CD4-positive, CD25-positive, alpha-beta regulatory T cell (primary cell): ENCODE results near the gene CA7. TPM values are rescaled to one million over a fixed set of nuclear protein-coding genes. Genes with fewer than 3 reads are reported as not detected.
A peak's percentile ranks its signal among the peaks of the same experiment; 100 is the strongest.

Experiments
- ATAC-seq, 2 donors: fragments of 150-1000 bp; cut with Tn5 transposase; one replicate each; pipeline ENCODE4 v1.10.0; 2021; ENCODE audit warnings: low read depth in 2 of 2, moderate number of reproducible peaks in 2 of 2, moderate library complexity in 1 of 2
- DNase-seq, 3 donors: peaks; one replicate each; pipeline versions ENCODE4 v3.0.0 to v3.0.0-alpha.2; 2012 to 2022; ENCODE audit warnings: mixed read lengths in 1 of 3
- H3K27ac ChIP-seq: one replicate; pipeline ENCODE4 v1.7.0; 2013; ENCODE audit warnings: mild to moderate bottlenecking, low read length; ENCODE audit not compliant: insufficient read depth, poor library complexity, severe bottlenecking
- H3K27me3 ChIP-seq: one replicate; pipeline ENCODE4 v1.7.0; 2013; ENCODE audit warnings: low read length; ENCODE audit not compliant: control insufficient read depth, insufficient read depth
- H3K36me3 ChIP-seq: one replicate; pipeline ENCODE4 v1.7.0; 2013; ENCODE audit warnings: mild to moderate bottlenecking, low read length, moderate library complexity; ENCODE audit not compliant: control insufficient read depth, insufficient read depth
- H3K4me1 ChIP-seq: 2 replicates; pipeline ENCODE4 v1.7.0; 2013; ENCODE audit warnings: mild to moderate bottlenecking, low read length; ENCODE audit not compliant: insufficient read depth, control insufficient read depth, poor library complexity, severe bottlenecking
- H3K4me3 ChIP-seq: one replicate; pipeline ENCODE4 v1.7.0; 2013; ENCODE audit warnings: low read depth, mild to moderate bottlenecking, low read length, moderate library complexity
- H3K9me3 ChIP-seq, 2 experiments: 1 replicate in 1 of 2; 2 replicates in 1 of 2; pipeline ENCODE4 v1.7.0; 2013; ENCODE audit warnings: low read length in 2 of 2, mild to moderate bottlenecking in 1 of 2, moderate library complexity in 1 of 2; ENCODE audit not compliant: control insufficient read depth in 2 of 2
- H3K27ac Mint-ChIP-seq, 3 donors: one replicate each; pipeline ENCODE4 v1.8.0; 2020 to 2022; ENCODE audit warnings: mild to moderate bottlenecking in 3 of 3, mixed read lengths in 3 of 3, moderate library complexity in 2 of 3
- H3K27me3 Mint-ChIP-seq: one replicate; pipeline ENCODE4 v1.8.0; 2022; ENCODE audit warnings: mild to moderate bottlenecking, mixed read lengths
- H3K36me3 Mint-ChIP-seq: one replicate; pipeline ENCODE4 v1.8.0; 2020; ENCODE audit warnings: mixed read lengths
- H3K4me1 Mint-ChIP-seq, 4 donors: one replicate each; pipeline ENCODE4 v1.8.0; 2020 to 2022; ENCODE audit warnings: mixed read lengths in 4 of 4, mild to moderate bottlenecking in 1 of 4
- H3K4me3 Mint-ChIP-seq, 4 donors: one replicate each; pipeline ENCODE4 v1.8.0; 2020 to 2022; ENCODE audit warnings: mild to moderate bottlenecking in 4 of 4, mixed read lengths in 4 of 4, moderate library complexity in 3 of 4
- H3K9me3 Mint-ChIP-seq, 7 donors: one replicate each; pipeline ENCODE4 v1.8.0; 2020 to 2022; ENCODE audit warnings: mixed read lengths in 7 of 7, mild to moderate bottlenecking in 3 of 7, moderate library complexity in 2 of 7
- polyA plus RNA-seq, 4 donors: library from polyadenylated mRNA; unstranded; fragments of 300-500 nt; fragmentation: Illumina TruSeq; gene quantifications; one replicate each; pipeline ENCODE4 v1.2.3, GENCODE V29; 2021
- total RNA-seq: library from RNA; stranded (reverse); gene quantifications from one replicate; pipeline ENCODE4 v1.2.3, GENCODE V29; 2022

Gene CA7
- total and polyA plus RNA-seq, 5 donors from 2014 or later = not detected

DNA sequence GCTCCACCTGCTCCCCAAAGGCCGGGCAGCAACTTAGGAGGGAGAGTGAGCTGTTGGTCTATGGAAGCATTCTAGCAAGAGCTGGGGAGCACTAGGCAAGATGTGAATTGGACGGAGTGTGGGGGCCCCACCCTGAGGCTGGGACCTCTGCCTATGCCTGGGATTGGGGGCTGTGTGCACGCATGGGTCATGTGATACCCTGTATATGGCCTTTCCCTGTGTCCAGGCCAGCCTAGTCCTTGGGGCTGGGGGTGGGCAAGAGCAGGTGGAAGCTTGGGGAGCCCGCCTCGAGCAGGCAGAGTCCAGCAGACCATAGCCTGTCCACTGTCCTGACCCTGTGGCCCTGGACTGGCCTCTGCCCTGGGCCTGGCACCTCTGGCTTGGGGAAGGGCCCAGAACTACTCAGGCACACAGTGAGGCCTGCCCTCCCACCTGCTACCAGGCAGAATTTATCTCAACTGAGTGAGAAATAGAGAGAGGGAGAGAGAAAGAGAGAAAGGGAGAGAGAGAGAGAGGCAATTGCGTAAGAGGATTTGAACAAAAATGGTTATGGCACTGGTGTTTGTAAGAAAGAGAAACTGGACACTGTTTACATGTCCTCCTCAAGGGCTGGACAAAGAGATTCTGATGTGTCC, 55.2 kb downstream of the CA7 start:
- Histone ChIP-seq H3K27me3 (no peaks in the 10 kb centered on the region), H3K4me1 (no peaks in the 10 kb centered on the region), H3K36me3 (no peaks in the 10 kb centered on the region), H3K4me3 (no peak overlapping the region), H3K9me3 (no peaks in the 10 kb centered on the region), H3K27ac (no peak overlapping the region)
- H3K36me3 Mint-ChIP-seq = no peaks in the 10 kb centered on the region
- no peak overlapping the region for H3K4me3 Mint-ChIP-seq
- H3K27ac Mint-ChIP-seq = peak overlapping the region in 1 of 3 donors; percentile 43
- ATAC-seq = no peak
- peaks cover 0 to 8% (median 0%) of the 10 kb centered on the region in 4 donors for H3K4me1 Mint-ChIP-seq
- no peak for DNase-seq
- no peaks in the 10 kb centered on the region for H3K27me3 Mint-ChIP-seq
- H3K9me3 Mint-ChIP-seq = peaks cover 0 to 1% (median 0%) of the 10 kb centered on the region in 7 donors

- H3K27me3 Mint-ChIP-seq = no peaks in the 10 kb centered on the region
- no peak for ATAC-seq
- no peaks in the 10 kb centered on the region for H3K36me3 Mint-ChIP-seq
- H3K4me1 Mint-ChIP-seq = peaks cover 0 to 2% (median 0%) of the 10 kb centered on the region in 4 donors
- no peak overlapping the region for H3K4me3 ChIP-seq
- H3K27ac ChIP-seq = no peak overlapping the region
- H3K9me3 Mint-ChIP-seq = peaks cover 0 to 1% (median 0%) of the 10 kb centered on the region in 7 donors
- peak overlapping the region in 1 of 3 donors; percentile 43 for H3K27ac Mint-ChIP-seq
- no peaks in the 10 kb centered on the region for H3K9me3 ChIP-seq
- H3K27me3 ChIP-seq = no peaks in the 10 kb centered on the region
- H3K4me1 ChIP-seq = no peaks in the 10 kb centered on the region
- H3K36me3 ChIP-seq = no peaks in the 10 kb centered on the region
- no peak for DNase-seq
- H3K4me3 Mint-ChIP-seq = no peak overlapping the region
These were observed 55.9 kb downstream of the CA7 start for GRCh38 chr16:66899945-66900710.

DNA sequence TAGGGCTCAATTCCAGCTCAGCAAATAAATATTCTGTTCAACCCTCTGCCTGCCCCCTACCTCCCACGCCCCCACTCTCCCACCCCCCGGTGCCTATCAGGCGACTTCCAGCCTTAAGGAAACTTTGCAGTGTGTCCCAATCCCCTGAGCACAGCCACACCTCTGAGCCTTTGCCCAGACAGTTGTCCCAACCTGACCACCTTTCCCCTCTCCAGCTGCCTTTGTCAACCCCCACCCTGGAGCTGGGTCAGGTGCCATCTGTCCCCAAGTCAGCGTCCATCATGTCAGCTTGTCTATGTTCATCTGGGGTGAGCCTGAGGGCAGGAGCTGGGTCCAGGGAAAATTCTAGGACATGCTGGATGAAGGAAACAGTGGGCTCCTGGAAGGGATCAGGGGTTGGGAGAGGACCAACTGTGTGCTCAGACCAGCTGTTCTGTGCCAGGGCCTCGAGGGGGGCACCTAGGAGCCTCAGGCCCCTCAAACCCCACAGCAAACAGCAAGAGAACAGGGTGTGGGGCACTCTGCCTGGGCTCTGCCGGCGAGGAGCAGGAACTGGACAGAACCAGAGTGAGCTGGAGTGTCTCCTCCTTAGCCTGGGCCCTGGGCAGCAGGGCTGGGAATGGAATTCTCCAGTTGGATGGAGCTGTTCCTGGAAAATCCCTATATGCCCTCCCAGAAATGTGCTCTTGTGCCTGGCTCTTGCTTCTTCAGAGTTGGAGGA, 56.7 kb downstream of the CA7 start:
- Histone ChIP-seq H3K36me3 (no peaks in the 10 kb centered on the region), H3K27ac (no peak overlapping the region), H3K4me1 (no peaks in the 10 kb centered on the region), H3K4me3 (no peak overlapping the region), H3K9me3 (no peaks in the 10 kb centered on the region), H3K27me3 (no peaks in the 10 kb centered on the region)
- Mint-ChIP-seq H3K9me3 (no peaks in the 10 kb centered on the region), H3K4me3 (no peak overlapping the region), H3K27me3 (no peaks in the 10 kb centered on the region), H3K36me3 (no peaks in the 10 kb centered on the region), H3K27ac (peak overlapping the region in 1 of 3 donors; percentile 21), H3K4me1 (peaks cover 0 to 4% (median under 1%) of the 10 kb centered on the region in 4 donors)
- ATAC-seq (no peak), DNase-seq (no peak)

DNA sequence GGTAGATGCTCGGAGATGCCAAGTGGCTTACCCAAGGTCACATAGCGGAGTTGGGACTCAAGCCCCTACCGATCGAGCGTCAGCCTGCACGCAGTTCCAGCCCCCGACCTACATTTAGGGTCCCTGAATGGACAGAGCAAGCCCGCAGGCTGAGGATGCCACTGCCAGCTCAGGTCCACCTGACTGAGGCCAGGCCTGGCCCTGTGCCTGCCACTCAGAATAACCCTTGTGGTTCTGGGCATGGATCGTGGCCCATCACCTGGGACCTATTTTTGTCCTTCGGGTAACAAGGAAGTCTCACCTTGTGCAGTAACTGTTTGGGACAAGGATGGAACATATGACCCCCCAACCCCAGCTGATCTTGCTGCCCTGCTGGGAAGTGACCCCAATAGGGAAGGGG, 57.4 kb downstream of the CA7 start:
- H3K9me3 Mint-ChIP-seq = no peaks in the 10 kb centered on the region
- H3K4me3 Mint-ChIP-seq = no peak overlapping the region
- H3K36me3 Mint-ChIP-seq = no peaks in the 10 kb centered on the region
- H3K27ac Mint-ChIP-seq = no peak overlapping the region
- H3K4me1 Mint-ChIP-seq = peaks cover 0 to 11% (median 3%) of the 10 kb centered on the region in 4 donors
- DNase-seq (no peak), ATAC-seq (no peak)
- no peaks in the 10 kb centered on the region for H3K27me3 Mint-ChIP-seq
- H3K4me1 ChIP-seq = no peaks in the 10 kb centered on the region
- no peaks in the 10 kb centered on the region for H3K9me3 ChIP-seq
- no peaks in the 10 kb centered on the region for H3K27me3 ChIP-seq
- H3K4me3 ChIP-seq = no peak overlapping the region
- no peak overlapping the region for H3K27ac ChIP-seq
- no peaks in the 10 kb centered on the region for H3K36me3 ChIP-seq

DNA sequence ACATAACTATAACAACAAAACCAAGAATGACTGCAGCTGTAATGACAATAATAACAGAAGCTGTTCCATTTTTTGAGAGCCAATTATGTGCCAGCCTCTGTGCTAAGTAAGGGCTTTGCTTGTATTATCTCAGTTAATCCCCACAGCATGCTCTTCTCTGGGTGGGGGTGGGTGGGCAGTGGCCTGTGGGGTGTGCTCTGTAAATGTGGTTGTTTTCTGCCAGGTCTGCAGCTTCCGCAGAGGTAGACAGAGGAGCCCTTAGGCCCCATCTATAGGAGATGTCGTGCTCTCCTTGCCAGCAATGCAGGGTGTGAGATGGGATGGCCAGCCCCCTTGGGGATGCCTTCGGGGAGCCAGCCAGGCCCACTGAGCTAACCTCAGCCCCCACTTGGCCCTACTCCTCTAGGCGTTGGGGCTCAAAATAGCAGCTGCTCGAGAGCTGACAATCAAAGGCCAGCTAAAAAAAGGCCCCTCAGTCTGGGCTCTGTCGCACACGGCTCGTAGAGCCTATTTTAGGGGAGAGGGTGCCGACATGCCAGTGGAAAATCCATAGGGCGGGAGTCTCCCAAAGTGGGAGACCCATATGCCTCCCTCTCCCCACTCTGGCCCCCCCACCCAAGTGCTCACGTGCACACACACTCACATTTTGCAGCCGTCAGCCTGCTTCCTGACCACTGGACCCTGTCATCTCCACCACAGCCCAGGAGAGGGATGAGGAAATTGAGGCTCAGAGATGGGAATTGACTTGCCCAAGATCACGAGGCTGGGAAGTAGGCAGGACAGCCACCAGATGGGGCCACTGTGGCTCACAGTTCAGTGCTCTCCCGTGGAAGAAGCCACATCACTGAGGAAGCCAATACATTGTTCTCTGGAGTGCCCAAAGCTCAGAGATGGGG, 58.7 kb downstream of the CA7 start:
- no peaks in the 10 kb centered on the region for H3K9me3 ChIP-seq
- H3K4me1 ChIP-seq = no peaks in the 10 kb centered on the region
- Mint-ChIP-seq H3K9me3 (no peaks in the 10 kb centered on the region), H3K4me3 (no peak overlapping the region), H3K36me3 (no peaks in the 10 kb centered on the region), H3K27ac (no peak overlapping the region), H3K4me1 (peaks cover 0 to 11% (median 3%) of the 10 kb centered on the region in 4 donors), H3K27me3 (no peaks in the 10 kb centered on the region)
- no peak overlapping the region for H3K4me3 ChIP-seq
- no peaks in the 10 kb centered on the region for H3K36me3 ChIP-seq
- no peak overlapping the region for H3K27ac ChIP-seq
- ATAC-seq (no peak), DNase-seq (no peak)
- H3K27me3 ChIP-seq = no peaks in the 10 kb centered on the region

Other genes starting within 250 kb of the CA7 start
- 83.1 TPM for gene CMTM3, start 239.7 kb upstream of the CA7 start, total RNA-seq
- 100 to 1,000 TPM in 3 of 4 donors, 10 to 100 TPM in 1; 98.6 to 127 (median 124) TPM for gene CMTM3, start 239.7 kb upstream of the CA7 start, polyA plus RNA-seq
- 0.64 TPM for gene CMTM4, start 147.7 kb upstream of the CA7 start, total RNA-seq
- gene CMTM4, start 147.7 kb upstream of the CA7 start, polyA plus RNA-seq = under 1 TPM; 0.10 to 0.20 (median 0.15) TPM
- gene DYNC1LI2, start 92.8 kb upstream of the CA7 start, total RNA-seq = 91.9 TPM
- 10 to 100 TPM; 22.4 to 30.6 (median 24.4) TPM for gene DYNC1LI2, start 92.8 kb upstream of the CA7 start, polyA plus RNA-seq
- gene TERB1, start 42.8 kb upstream of the CA7 start, total RNA-seq = 0.20 TPM
- gene TERB1, start 42.8 kb upstream of the CA7 start, polyA plus RNA-seq = not detected
- 68.1 TPM for gene NAE1, start 13.4 kb upstream of the CA7 start, total RNA-seq
- 10 to 100 TPM; 81.2 to 89.1 (median 86.5) TPM for gene NAE1, start 13.4 kb upstream of the CA7 start, polyA plus RNA-seq
- 7.1 TPM for gene PDP2, start 36.1 kb downstream of the CA7 start, total RNA-seq
- 1 to 10 TPM in 3 of 4 donors, under 1 TPM in 1; 0.07 to 2.0 (median 1.7) TPM for gene PDP2, start 36.1 kb downstream of the CA7 start, polyA plus RNA-seq
- not detected for gene CDH16, start 74.5 kb downstream of the CA7 start, total RNA-seq
- gene CDH16, start 74.5 kb downstream of the CA7 start, polyA plus RNA-seq = not detected
- 0.35 TPM for gene RRAD, start 81.1 kb downstream of the CA7 start, total RNA-seq
- gene RRAD, start 81.1 kb downstream of the CA7 start, polyA plus RNA-seq = not detected
- 64.6 TPM for gene CIAO2B, start 90.0 kb downstream of the CA7 start, total RNA-seq
- 100 to 1,000 TPM; 126 to 161 (median 147) TPM for gene CIAO2B, start 90.0 kb downstream of the CA7 start, polyA plus RNA-seq
- gene CES2, start 91.1 kb downstream of the CA7 start, total RNA-seq = 35.4 TPM
- 10 to 100 TPM; 19.3 to 22.5 (median 19.7) TPM for gene CES2, start 91.1 kb downstream of the CA7 start, polyA plus RNA-seq
- gene CES3, start 116.9 kb downstream of the CA7 start, total RNA-seq = 0.74 TPM
- under 1 TPM; 0.10 to 0.29 (median 0.26) TPM for gene CES3, start 116.9 kb downstream of the CA7 start, polyA plus RNA-seq
- 11.9 TPM for gene CES4A, start 144.2 kb downstream of the CA7 start, total RNA-seq
- gene CES4A, start 144.2 kb downstream of the CA7 start, polyA plus RNA-seq = 1 to 10 TPM; 1.6 to 3.0 (median 2.7) TPM
- 108 TPM for gene CBFB, start 184.7 kb downstream of the CA7 start, total RNA-seq
- gene CBFB, start 184.7 kb downstream of the CA7 start, polyA plus RNA-seq = 100 to 1,000 TPM in 1 of 4 donors, 10 to 100 TPM in 3; 60.9 to 104 (median 77.2) TPM